ENCODE measurements around the gene TEKT3.

DNA sequence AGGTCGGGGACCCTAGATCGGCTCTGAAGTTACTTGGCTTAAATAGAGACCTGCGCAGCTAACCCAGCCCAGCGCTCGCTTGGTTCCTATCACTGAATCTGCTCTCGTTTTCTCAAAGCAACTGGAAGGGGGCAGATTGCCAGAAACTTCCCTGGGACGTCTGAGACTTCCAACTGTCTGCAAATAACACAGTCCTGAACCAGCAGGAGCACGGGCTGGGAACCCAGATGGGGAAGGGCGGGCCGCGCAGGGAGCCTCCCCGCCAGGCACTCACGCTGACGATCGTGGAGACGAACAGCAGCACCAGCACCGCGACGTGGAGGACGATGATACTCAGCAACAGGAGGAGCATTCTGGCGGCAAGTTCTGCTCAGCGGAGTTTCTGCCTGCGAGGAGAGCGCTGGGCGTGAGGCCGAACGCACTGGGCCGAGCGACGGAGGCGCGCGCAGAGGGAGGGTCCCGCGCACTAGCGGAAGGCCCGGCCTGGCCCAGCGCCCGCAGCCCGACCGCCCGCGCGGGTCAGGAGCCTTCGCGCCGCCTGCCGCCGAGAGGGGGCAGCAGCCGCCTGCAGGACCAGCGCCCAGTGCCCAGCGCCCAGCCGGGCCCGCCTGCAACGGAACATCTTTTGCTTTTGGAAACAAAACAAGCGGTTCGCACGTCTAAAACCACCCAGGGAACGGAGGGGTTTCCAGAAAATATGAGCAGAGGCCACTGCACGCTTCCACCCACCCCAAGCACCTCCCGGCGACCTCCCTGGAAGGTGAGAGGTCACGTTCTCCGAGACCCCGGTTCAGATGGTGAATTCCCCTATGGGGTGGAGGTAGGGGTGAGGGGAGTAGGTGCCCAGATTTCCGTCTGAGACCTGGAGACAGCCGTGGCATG lies 80.8 kb downstream of the TEKT3 start:
- TF ChIP-seq POLR2A (IDR thresholded peaks at IDR 0.05; ENCODE audit: low read length): peak; percentile 75
- no peak for TF ChIP-seq GATA1 (IDR thresholded peaks at IDR 0.05; ENCODE audit: low read depth, low read length)

Data from erythroblast (primary cell).